Mesendoderm (in vitro differentiated cells): ENCODE measurements around the gene CLDN9.

Experiments
- DNase-seq: peaks from one replicate; pipeline ENCODE4 v3.0.0; 2013
- H2AK5ac ChIP-seq: 2 replicates; pipeline ENCODE4 v1.6.1; 2013; ENCODE audit warnings: low read length, inconsistent platforms
- H2BK120ac ChIP-seq: 2 replicates; pipeline ENCODE4 v1.6.1; 2013; ENCODE audit warnings: low read depth, mild to moderate bottlenecking, low read length, moderate library complexity, mixed read lengths
- H2BK15ac ChIP-seq: replicated peaks from 2 replicates; pipeline ENCODE4 v1.6.1; 2013; ENCODE audit warnings: low read depth, mild to moderate bottlenecking, moderate library complexity
- H2BK5ac ChIP-seq: 2 replicates; pipeline ENCODE4 v1.6.1; 2013; ENCODE audit warnings: low read length, inconsistent platforms
- H3K18ac ChIP-seq: 2 replicates; pipeline ENCODE4 v1.6.1; 2013; ENCODE audit warnings: mild to moderate bottlenecking, low read length, mixed read lengths
- H3K23ac ChIP-seq: one replicate; pipeline ENCODE4 v1.6.1; 2013; ENCODE audit warnings: low read length
- H3K27ac ChIP-seq: 2 replicates; pipeline ENCODE4 v1.5.1; 2013; ENCODE audit warnings: low read depth, mild to moderate bottlenecking, inconsistent platforms, low read length, moderate library complexity
- H3K27me3 ChIP-seq: 2 replicates; pipeline ENCODE4 v1.6.1; 2013; ENCODE audit warnings: low read length, control low read depth, mild to moderate bottlenecking, inconsistent platforms; ENCODE audit not compliant: insufficient read depth, poor library complexity
- H3K36me3 ChIP-seq: 2 replicates; pipeline ENCODE4 v1.6.1; 2013; ENCODE audit warnings: low read length, inconsistent platforms; ENCODE audit not compliant: control insufficient read depth, insufficient read depth
- H3K4ac ChIP-seq: one replicate; pipeline ENCODE4 v1.6.1; 2013; ENCODE audit warnings: low read depth, mild to moderate bottlenecking, low read length, moderate library complexity
- H3K4me1 ChIP-seq: 2 replicates; pipeline ENCODE4 v1.6.1; 2013; ENCODE audit warnings: low read depth, low read length, inconsistent platforms; ENCODE audit not compliant: control insufficient read depth
- H3K4me2 ChIP-seq: 2 replicates; pipeline ENCODE4 v1.6.1; 2013; ENCODE audit warnings: low read length
- H3K4me3 ChIP-seq: 2 replicates; pipeline ENCODE4 v1.5.1; 2013; ENCODE audit warnings: mild to moderate bottlenecking, low read length
- H3K56ac ChIP-seq: one replicate; pipeline ENCODE4 v1.6.1; 2013; ENCODE audit warnings: low read length
- H3K79me1 ChIP-seq: 2 replicates; pipeline ENCODE4 v1.6.1; 2013; ENCODE audit warnings: low read length, inconsistent platforms
- H3K79me2 ChIP-seq: 2 replicates; pipeline ENCODE4 v1.6.1; 2013; ENCODE audit warnings: mild to moderate bottlenecking, low read length; ENCODE audit not compliant: control insufficient read depth, insufficient read depth
- H3K9ac ChIP-seq: 2 replicates; pipeline ENCODE4 v1.6.1; 2013; ENCODE audit warnings: low read length, inconsistent platforms
- H4K5ac ChIP-seq: one replicate; pipeline ENCODE4 v1.6.1; 2013; ENCODE audit warnings: low read length
- H4K8ac ChIP-seq: one replicate; pipeline ENCODE4 v1.6.1; 2013; ENCODE audit warnings: low read depth, mild to moderate bottlenecking, control low read depth, low read length, moderate library complexity
- WGBS: extraction: QIAGEN DNeasy Blood & Tissue Kit; methylation state at CpG from one replicate; pipeline ENCODE4 v1.1.7; 2013; ENCODE audit warnings: low lambda C conversion rate, missing lambda C conversion rate; ENCODE audit not compliant: insufficient coverage; ENCODE audit errors: extremely low coverage; 5-methylcytosine and 5-hydroxymethylcytosine counted together

Gene CLDN9

DNA sequence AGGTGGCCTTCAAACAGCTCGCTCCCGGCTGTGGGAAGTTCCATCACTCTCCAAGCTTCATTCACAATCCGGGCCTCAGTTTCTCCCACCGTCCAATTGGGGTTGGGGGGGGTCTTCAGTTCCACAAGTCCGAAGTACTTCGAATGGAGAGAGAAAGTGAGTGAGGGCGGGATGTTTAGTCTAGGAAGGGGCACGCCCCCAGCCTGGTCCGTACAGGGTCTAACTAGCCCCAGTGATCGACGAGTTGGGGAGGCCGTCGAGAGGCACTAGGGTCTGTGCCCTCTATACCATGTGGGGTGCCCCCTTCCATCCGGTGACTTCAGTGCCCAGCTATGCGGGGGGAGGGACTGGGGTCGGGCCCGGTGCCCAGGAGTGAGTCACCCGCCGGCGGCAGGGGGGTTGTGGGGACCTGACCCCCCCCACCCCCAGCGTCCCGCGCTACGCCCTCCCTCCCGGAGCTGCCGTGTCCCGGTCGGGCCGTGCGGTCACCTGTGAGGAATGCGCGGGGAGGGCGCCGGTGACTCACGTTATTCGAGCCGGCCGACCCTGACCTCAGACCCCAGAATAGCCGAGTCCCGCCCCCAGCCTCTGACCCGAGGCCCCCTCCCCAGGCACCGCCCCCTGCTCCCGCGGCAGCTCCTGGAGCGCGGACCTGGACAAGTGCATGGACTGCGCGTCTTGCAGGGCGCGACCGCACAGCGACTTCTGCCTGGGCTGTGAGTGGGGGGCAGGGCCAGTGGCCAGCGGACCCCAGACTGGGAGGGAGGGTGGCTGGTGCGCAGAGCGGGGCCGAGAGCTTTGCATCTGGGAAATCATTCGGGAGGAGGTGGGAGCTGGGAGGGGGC is 8.1 kb downstream of the CLDN9 start:
- peak overlapping the region; percentile 87 for H3K9ac ChIP-seq

DNA sequence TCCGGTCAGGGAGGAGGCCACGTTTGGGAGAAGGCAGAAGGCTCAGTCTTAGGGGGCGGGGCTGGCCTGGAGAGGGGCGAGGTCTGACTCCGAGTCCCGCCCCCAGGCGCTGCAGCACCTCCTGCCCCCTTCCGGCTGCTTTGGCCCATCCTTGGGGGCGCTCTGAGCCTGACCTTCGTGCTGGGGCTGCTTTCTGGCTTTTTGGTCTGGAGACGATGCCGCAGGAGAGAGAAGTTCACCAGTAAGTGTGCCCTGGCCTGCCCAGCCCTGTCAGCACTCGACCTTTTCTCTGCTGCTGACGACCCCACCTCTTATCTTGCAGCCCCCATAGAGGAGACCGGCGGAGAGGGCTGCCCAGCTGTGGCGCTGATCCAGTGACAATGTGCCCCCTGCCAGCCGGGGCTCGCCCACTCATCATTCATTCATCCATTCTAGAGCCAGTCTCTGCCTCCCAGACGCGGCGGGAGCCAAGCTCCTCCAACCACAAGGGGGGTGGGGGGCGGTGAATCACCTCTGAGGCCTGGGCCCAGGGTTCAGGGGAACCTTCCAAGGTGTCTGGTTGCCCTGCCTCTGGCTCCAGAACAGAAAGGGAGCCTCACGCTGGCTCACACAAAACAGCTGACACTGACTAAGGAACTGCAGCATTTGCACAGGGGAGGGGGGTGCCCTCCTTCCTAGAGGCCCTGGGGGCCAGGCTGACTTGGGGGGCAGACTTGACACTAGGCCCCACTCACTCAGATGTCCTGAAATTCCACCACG is 8.9 kb downstream of the CLDN9 start:
- H3K27me3 ChIP-seq: no peaks in the 10 kb centered on the region
- no peak overlapping the region for H2BK15ac ChIP-seq
- H3K23ac ChIP-seq: no peak overlapping the region
- peak overlapping the region; percentile 97 for H3K56ac ChIP-seq
- H2BK5ac ChIP-seq: peak overlapping the region; percentile 38
- no CpG with 5 or more reads among the region's 25 CpGs for WGBS
- H2BK120ac ChIP-seq: no peak overlapping the region
- peak overlapping the region; percentile 87 for H3K9ac ChIP-seq
- H3K4me2 ChIP-seq: peak overlapping the region; percentile 72
- H3K4me1 ChIP-seq: peaks cover 12% of the 10 kb centered on the region
- no peak overlapping the region for H4K5ac ChIP-seq
- peaks cover 13% of the 10 kb centered on the region for H3K79me2 ChIP-seq
- H4K8ac ChIP-seq: no peak overlapping the region
- peak overlapping the region; percentile 98 for H3K27ac ChIP-seq
- H3K18ac ChIP-seq: peak overlapping the region; percentile 31
- peak; percentile 98 for DNase-seq
- H3K36me3 ChIP-seq: peaks cover 5% of the 10 kb centered on the region
- H3K4ac ChIP-seq: peak overlapping the region; percentile 58
- peak overlapping the region; percentile 50 for H2AK5ac ChIP-seq
- peaks cover 5% of the 10 kb centered on the region for H3K79me1 ChIP-seq
- H3K4me3 ChIP-seq: peak overlapping the region; percentile 69

More for the DNA sequence above, 8.1 kb downstream of the CLDN9 start:
- Histone ChIP-seq H2BK5ac (peak overlapping the region; percentile 88), H4K5ac (no peak overlapping the region), H4K8ac (peak overlapping the region; percentile 31), H3K56ac (peak overlapping the region; percentile 97), H3K79me2 (peaks cover 19% of the 10 kb centered on the region), H3K36me3 (no peaks in the 10 kb centered on the region), H3K4me2 (peak overlapping the region; percentile 81), H3K79me1 (peaks cover 8% of the 10 kb centered on the region), H2BK15ac (no peak overlapping the region), H3K23ac (no peak overlapping the region), H2AK5ac (no peak overlapping the region), H3K4me3 (peak overlapping the region; percentile 88), H3K27me3 (no peaks in the 10 kb centered on the region), H3K18ac (peak overlapping the region; percentile 88), H3K4ac (peak overlapping the region; percentile 48), H3K4me1 (peaks cover 12% of the 10 kb centered on the region), H3K27ac (peak overlapping the region; percentile 98), H2BK120ac (peak overlapping the region; percentile 21)
- peak; percentile 96 for DNase-seq
- WGBS: no CpG with 5 or more reads among the region's 57 CpGs

DNA sequence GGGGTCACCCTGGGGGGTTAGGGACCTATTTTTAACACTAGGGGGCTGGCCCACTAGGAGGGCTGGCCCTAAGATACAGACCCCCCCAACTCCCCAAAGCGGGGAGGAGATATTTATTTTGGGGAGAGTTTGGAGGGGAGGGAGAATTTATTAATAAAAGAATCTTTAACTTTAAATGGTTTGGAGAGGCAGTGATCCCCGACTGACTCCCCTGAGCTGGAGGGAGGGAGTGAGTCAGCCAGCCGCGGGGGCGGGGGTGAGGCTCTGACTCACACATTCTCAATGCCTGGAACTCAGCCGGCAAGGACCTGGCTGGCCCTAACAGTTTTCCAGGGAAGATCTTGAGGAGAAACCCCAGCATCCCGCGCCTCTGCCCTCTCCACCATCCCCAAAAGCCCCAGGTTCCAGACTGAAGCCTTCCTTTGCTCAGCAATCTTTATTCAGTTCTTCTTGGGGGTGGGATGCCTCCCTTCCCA is 9.5 kb downstream of the CLDN9 start:
- no peak overlapping the region for H4K5ac ChIP-seq
- H2BK15ac ChIP-seq: no peak overlapping the region
- no CpG with 5 or more reads among the region's 8 CpGs for WGBS
- H3K56ac ChIP-seq: peak overlapping the region; percentile 97
- H3K27me3 ChIP-seq: no peaks in the 10 kb centered on the region
- H2BK120ac ChIP-seq: no peak overlapping the region
- H3K4me2 ChIP-seq: peak overlapping the region; percentile 85
- peak overlapping the region; percentile 48 for H3K23ac ChIP-seq
- peak overlapping the region; percentile 69 for H3K18ac ChIP-seq
- peak overlapping the region; percentile 5 for H3K4me3 ChIP-seq
- peak; percentile 98 for DNase-seq
- no peak overlapping the region for H4K8ac ChIP-seq
- H3K79me2 ChIP-seq: peaks cover 8% of the 10 kb centered on the region
- H3K4ac ChIP-seq: peak overlapping the region; percentile 58
- H2BK5ac ChIP-seq: peak overlapping the region; percentile 91
- H3K79me1 ChIP-seq: peaks cover 5% of the 10 kb centered on the region
- peaks cover 8% of the 10 kb centered on the region for H3K36me3 ChIP-seq
- H3K4me1 ChIP-seq: peaks cover 12% of the 10 kb centered on the region
- peak overlapping the region; percentile 90 for H3K9ac ChIP-seq
- peak overlapping the region; percentile 78 for H2AK5ac ChIP-seq
- H3K27ac ChIP-seq: peak overlapping the region; percentile 98

DNA sequence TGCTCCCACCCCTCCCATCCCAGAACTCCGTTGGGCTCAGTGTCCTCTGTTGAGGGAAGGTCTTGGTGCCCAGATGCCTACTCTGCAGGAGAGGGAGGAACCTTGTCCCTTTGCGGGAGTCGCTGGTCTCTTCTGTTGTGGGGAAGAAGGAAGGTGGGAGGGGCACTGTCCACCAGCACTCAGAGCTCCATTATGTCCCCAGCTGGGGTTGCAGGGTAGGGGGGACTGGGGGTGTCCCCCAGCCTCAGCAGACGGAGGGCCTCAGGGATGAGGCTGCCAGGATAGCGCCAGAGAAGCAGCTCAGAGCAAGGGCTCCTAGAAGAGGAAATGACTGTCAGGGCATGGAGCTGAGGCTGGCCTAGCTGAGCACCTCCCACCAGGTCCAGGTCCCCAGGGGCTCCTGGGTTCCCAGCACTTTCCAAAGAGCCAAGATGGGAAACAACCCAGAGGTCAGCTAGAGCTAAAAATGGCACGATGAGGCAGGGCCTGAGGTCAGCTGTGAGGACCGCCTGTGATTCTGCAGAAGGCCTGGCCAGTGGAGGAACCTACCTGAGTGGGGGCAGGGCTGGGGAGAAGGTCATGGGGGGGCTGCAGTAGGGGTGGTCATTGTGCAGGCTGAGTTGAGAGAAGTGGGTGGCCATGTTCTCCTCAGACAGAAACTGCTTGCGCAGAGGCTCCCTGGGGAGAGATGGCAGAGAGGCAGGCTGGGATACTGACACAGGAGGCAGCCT is 10.1 kb downstream of the CLDN9 start:
- Histone ChIP-seq H3K18ac (peak overlapping the region; percentile 69), H3K4me3 (peak overlapping the region; percentile 61), H3K79me2 (peaks cover 4% of the 10 kb centered on the region), H3K79me1 (peaks cover 5% of the 10 kb centered on the region), H3K4ac (no peak overlapping the region), H2BK120ac (no peak overlapping the region), H3K56ac (peak overlapping the region; percentile 96), H3K27ac (peak overlapping the region; percentile 94), H2BK5ac (peak overlapping the region; percentile 91), H3K27me3 (no peaks in the 10 kb centered on the region), H3K23ac (peak overlapping the region; percentile 80), H3K4me1 (peaks cover 12% of the 10 kb centered on the region), H3K36me3 (peaks cover 8% of the 10 kb centered on the region), H3K4me2 (peak overlapping the region; percentile 85), H4K5ac (no peak overlapping the region), H2AK5ac (peak overlapping the region; percentile 78), H4K8ac (no peak overlapping the region), H3K9ac (peak overlapping the region; percentile 90), H2BK15ac (no peak overlapping the region)
- no peak for DNase-seq
- WGBS: no CpG with 5 or more reads among the region's 8 CpGs

DNA sequence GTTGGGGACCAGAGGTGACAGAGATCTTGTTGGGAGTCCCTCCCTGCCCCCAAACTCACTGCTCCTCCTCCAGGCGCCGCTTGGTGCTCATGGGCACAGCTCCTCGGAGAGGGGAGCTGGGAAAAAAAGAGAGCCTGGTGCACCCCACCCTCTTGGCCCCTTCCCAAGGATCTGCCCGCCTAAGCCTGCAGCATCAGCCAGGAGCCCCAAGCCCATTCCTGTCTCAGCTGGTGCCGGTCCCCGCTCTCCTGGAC is 10.6 kb downstream of the CLDN9 start:
- no peak overlapping the region for H4K8ac ChIP-seq
- H2BK15ac ChIP-seq: no peak overlapping the region
- peak overlapping the region; percentile 43 for H2AK5ac ChIP-seq
- H3K79me2 ChIP-seq: peaks cover 4% of the 10 kb centered on the region
- DNase-seq: peak; percentile 78
- peaks cover 8% of the 10 kb centered on the region for H3K36me3 ChIP-seq
- peak overlapping the region; percentile 80 for H3K23ac ChIP-seq
- peak overlapping the region; percentile 69 for H3K18ac ChIP-seq
- H3K27me3 ChIP-seq: no peaks in the 10 kb centered on the region
- no peak overlapping the region for H4K5ac ChIP-seq
- peak overlapping the region; percentile 94 for H3K27ac ChIP-seq
- H2BK120ac ChIP-seq: no peak overlapping the region
- WGBS: no CpG with 5 or more reads among the region's 6 CpGs
- H3K4me2 ChIP-seq: peak overlapping the region; percentile 85
- H3K4me3 ChIP-seq: peak overlapping the region; percentile 61
- no peak overlapping the region for H3K4ac ChIP-seq
- peak overlapping the region; percentile 96 for H3K56ac ChIP-seq
- H3K4me1 ChIP-seq: peaks cover 12% of the 10 kb centered on the region
- H2BK5ac ChIP-seq: peak overlapping the region; percentile 47
- peaks cover 5% of the 10 kb centered on the region for H3K79me1 ChIP-seq
- peak overlapping the region; percentile 90 for H3K9ac ChIP-seq
